Renal cortex interstitium (tissue), 11 donors: ENCODE measurements around the gene NET1. TPM values are rescaled to one million over a fixed set of nuclear protein-coding genes. Genes with fewer than 3 reads are reported as not detected.
A peak's percentile ranks its signal among the peaks of the same experiment; 100 is the strongest.

ENCODE experiments used
- DNase-seq, 11 donors: peaks; one replicate each; pipeline ENCODE4 v3.0.0-alpha.2; 2013; ENCODE audit warnings: low read depth in 9 of 11, low spot score in 4 of 11; ENCODE audit errors: extremely low read depth in 1 of 11
- polyA plus RNA-seq, 3 donors: library from polyadenylated mRNA; unstranded; fragments of 120-200 nt; gene quantifications; one replicate each; pipeline ENCODE4 v1.2.1, GENCODE V29; 2013; ENCODE audit not compliant: insufficient read length in 3 of 3

The NET1 gene
- polyA plus RNA-seq, 3 donors = 122 to 142 (median 133) TPM

DNA sequence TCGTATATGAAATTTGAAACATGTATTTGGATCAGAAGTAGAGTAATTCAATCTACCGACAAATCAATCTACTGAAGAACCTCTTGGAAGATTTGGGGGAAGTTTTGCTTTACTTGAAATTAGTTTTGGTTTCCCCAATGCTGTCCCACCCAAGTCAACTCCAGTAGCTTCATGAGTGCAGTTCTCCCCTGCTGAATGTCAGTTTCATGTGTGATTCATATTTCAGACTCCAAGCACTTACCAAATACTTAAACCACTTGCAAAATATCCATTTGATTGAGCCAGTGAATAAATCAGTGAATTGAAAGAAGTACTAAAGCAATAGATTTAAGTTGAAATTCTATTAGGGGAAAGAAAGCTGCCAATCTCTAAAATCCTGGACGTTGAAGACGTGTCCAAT is 77.7 kb downstream of the NET1 start:
- no peak for DNase-seq

DNA sequence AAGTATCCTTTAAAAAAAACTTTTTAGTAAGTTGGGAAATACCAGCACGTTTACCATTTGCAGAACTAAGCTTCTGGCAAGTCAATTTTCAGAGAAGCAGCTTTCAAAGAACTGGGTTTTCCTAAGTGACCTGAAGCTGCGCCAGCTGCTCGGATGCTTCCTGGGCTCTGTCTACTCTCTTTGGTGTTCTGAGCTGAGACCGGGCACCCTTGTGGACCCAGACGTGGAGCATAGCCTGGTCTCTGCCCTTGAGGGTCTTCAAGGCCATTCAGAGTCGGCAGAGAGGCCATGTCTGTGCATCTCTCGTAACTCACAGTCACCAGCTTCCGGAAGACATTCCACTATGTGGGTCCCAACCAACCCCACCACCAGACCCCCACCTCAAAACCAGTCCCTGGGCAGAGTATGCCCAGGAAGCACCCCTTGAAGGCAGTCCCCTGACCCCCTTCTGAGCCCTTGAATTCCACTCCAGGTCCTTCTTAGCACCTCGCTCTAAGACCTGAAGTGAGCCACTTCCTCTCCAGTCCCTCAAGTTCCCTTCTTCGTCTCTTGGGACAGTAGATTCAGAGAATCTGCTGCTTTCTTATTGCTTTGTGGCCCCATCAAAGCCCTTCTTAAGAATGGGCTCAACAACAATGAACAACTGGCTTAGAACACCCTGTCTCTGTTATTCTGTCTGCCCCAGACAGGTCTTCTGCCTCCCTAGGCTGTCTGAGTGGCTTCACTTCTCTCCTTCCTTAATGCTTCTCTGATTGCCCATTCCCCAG is 78.5 kb downstream of the NET1 start:
- DNase-seq = no peak

DNA sequence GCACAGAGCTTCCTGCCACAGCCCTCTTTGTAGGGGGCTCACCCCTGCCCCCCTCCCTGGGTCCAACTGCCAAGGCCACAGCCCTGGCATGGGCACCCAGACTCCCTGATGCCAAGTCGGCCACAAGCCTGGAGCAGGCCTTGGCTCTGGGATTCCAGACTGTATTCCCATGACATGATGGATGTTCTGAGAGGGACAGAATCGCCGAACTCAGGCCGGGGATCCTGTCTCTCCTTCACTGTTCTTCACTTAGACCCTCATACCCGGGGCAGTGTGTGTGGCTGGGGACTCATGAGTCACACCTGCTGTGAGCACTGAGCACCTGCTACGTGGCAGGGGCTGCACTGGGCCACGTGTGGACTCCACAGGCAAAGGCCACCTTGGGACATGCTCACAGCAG is 79.1 kb downstream of the NET1 start:
- DNase-seq = no peak

DNA sequence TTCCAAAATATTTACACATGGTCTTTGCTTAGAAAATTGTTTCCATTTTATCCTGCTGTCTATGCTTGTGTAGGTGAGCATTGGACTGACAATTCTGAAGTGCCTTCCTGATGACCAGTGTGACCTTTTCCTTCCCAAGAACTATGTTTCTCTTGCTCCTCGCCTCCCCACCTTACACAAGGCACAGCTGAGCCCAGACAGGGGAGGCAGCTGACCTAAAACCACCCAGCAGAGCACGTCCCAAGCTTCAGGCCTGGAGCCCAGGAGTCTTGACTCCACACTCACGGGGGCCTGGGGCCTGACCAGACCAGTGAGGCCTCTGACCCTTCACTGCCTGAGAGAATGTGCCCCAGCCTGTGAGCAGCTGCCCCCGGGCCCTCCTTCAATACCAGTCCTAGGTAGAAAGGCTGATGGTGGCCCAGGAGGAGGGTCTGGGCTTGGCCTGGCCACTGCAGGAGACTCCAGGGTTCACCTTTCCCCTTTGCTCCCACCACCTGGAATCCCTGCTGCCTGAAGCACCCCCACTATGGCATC is 80.0 kb downstream of the NET1 start:
- DNase-seq = no peak

DNA sequence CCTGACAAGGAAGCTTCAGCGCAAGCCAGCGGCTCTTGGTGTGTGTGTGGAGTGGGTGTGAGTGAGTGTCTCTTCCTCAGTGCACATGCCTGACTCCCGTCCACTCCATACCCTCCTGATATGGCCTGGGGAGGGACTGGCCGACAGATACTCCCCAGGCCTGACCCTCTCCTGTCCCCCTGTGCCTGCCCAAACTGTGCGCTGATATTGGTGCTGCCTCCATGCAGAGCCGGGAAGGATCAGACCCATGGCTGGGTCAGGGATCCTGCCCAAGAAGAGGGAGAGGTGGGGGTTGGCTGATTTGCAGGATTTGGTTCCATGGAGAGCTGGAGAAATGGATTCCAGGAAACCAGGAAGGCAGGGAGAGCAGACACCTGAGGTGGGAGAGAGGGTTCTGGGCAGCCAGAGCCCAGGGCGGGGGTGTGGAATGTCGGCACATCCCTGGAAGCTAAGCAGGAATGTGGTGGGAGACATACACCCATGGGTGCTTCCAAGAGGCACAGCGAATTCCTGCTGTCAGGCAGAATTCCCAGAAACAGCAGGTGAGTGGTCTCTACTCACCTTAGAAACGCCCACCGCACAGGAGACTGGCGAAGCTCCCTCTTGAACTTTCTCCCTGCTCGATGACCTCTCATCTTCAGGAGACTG is 80.7 kb downstream of the NET1 start:
- no peak for DNase-seq

DNA sequence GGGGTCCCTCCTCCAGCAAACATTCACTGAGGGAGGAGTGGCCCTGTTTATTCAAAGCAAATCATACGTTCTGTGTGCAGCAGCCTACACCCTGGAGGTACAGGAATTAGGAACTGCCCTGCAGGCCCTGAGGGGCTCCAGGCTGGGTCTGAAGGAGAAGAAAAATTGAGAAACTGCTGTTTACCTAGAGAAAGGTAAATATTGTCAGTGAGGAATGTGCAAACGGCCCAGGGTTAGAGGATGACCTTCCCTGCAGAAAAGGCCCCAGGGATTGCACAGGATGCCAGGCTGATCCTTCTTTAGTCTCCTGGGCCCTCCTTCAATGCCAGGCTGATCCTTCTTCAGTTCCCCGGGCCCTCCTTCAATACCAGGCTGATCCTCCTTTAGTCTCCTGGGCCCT is 81.3 kb downstream of the NET1 start:
- no peak for DNase-seq

DNA sequence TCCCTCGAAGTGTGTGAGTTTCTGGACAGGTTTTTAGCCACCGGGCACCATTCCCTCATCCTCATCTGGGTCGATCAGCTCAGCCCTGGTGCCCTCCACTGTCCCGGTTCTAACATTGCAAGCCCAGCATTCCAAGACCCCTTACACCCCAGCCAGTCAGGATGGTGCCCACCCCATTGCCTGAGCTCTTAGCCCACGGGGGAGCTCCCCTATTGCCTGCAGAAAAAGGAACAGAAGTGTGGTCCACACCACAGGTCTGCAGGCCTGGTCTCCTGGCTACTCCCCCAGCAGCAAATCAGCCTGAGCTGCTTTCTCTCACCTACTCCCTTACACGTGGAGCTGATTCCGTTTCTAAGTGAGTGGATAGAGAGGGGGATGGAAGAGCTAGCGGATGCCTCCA is 82.3 kb downstream of the NET1 start:
- DNase-seq = no peak

DNA sequence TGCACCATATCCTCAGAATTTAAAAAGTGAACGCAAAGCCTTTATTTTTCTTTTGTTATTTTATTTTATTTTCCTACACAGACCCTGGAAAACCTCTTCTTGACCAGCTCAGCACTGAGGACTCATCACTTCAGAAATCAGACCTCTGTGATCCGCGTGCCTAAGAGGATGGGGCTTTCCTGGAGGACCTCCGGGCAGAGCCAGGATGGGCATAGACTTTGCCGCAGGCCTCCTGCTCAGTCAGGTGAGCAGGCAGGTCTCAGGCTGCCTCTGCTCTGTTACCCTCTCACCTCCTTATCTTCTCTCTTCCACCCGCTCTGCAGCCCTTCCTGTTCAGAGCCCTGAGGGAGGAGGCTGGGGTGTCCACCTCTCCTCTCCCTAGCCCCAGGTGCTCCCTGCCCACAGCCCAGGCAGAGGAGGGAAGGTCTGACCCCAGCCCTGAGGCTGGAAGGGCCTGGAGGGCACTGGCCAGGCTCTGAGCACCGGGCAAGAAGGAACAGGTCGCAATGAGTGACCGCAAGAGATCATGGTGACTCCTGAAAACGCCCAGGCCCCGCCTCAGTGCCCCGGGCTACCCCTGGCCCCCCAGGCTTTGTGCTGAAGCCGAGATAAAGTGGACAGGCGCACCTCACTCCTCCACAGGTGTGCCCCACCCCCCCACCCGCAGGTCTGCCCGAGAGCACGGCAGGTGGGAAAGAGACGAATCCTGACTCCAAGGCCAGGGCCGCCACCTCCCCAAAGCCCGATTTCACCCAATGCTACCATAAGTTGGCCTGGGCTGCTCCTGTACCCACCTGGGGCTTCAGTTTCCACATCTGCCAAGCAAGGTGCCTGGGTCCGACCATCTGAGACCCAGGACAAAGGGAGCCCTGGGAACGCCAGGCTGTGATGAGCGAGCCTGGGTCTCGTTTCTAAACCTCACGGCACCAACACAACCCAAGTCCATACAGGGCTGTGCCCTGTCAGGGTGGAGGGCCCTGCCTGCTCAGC is 84.2 kb downstream of the NET1 start:
- DNase-seq = no peak

DNA sequence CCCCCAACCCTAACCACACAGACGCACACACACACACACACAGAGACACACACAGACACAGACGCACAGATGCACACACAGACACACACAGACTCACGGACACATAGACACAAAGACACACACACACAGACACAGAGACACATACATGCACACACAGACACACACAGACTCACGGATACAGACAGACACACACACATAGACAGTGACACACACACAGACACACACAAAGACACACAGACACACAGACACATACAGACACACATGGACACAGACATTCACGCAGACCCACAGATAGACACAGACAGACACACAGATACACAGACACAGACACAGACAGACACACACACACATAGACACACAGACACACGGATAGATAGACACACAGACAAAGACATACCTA is 84.9 kb downstream of the NET1 start:
- DNase-seq = no peak

DNA sequence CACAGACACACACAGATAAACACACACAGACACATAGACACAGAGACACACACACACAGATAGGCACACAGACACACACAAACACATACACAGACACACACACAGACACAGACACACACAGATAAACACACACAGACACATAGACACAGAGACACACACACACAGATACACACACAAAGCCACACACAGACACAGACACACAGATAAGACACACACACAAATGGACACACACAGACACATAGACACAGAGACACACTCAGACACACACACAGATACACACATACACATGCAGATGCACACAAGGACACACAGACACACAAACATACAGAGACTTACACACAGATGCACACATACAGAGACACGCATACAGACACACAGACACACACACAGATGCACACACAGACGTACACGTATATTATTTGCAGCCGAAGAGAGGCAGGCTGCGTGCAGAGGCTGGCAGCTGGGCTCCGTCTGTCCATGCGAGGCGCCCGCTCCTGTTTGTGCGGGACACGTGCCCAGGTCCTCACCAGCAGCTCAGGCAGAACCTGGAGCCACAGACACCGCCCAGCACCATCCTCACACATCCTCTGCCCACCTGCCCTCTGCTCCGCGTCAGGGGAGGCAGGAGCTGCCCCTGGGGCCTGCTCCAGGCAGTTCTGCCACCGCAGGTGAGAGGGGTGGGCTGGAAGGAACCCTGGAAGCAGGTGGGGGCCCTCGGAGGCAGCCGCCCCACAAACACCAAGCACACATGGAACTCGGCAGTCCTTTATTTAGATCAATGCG is 85.8 kb downstream of the NET1 start:
- no peak for DNase-seq

DNA sequence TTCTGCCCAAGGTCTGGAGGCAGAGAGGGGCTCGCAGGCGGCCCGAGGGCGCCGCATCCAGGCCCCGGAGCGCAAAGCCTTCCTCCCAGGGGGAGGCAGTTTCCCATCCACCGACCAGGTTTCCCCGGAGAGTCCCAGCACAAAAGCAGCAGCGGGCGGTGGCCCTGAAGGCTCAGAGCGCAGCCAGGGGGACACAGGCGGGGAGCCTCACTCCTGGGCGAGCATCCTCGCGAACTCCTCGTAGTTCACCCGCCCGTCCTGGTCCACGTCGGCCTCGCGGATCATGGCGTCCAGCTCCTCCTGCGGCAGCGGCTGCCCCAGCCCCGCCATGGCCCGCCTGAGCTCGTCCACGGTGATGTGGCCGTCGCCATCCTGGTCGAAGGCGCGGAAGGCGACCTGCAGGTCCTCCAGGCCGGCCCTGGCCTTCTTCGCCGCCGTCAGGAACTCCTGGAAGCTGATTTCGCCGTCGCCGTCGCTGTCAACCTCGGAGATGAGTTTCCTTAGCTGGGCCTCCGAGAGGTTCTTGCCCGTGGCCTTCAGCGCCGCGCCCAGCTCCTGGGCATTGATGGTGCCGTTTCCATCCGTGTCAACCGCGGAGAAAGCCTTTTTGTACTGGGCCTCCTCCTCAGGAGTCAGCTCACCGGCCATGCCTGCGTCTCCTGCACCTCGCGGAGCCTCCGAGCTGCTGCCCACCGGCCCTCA is 86.6 kb downstream of the NET1 start:
- no peak for DNase-seq

DNA sequence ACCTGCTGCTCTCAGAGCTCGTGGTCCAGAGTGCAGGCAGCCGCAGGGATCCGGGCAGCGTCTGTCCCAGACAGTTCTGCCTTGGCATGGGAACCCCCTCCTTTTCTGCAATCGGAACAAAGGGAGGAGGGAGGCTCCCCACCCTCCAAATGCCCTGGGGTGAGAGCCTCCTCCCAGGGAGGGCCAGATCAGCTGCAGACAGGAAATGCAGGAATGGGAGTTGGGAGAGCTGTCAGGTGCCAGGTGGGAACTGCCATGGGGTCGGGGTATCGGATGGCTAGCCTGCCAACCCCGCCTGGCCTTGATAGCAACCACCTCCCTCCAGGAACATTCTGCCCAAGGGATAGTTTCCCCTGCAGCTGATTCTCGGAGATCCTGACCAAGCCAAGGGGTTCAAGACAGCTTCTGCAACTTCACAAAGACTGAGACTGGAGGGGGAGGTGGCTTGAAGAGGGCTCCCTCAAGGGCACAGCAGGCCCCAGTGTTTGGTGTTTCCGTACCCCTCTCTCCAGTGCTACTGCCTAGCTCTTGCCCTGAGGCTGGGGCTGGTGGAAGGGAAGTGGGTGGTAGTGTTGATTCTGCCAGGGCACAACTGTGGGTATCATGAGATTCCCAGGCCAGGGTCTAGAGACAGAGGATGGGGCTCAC is 87.3 kb downstream of the NET1 start, which contains the start of gene CALML5:
TSS of gene CALML5 (minus strand) at position 78 of the 648 bp plus-strand sequence. CDS start 132 bp downstream, outside the sequence.
- no peak for DNase-seq

DNA sequence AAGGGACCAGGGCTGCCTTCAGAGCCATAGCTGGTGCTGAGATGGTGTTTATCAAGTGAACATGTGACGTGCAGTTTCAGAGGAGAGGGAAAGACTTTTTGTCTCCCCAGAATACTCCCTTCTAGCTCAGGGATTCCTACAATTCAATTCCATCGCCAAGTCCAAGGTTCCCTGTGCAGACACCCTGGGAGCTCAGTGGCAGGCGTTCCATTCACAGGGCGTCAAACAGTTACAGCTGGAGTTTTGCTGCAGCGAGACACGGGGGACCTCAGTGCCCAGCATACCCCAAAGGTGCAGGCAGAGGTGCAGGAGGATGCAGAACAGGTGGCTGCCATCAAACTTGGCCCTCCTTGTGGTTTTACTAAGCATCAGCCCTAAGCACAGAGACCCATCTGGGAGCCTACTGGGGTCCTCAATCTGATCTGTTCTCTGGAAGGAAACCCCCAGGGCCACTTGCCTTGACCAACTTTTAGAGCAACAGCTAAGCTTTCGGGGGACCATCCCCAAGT is 87.9 kb downstream of the NET1 start:
- DNase-seq = no peak

DNA sequence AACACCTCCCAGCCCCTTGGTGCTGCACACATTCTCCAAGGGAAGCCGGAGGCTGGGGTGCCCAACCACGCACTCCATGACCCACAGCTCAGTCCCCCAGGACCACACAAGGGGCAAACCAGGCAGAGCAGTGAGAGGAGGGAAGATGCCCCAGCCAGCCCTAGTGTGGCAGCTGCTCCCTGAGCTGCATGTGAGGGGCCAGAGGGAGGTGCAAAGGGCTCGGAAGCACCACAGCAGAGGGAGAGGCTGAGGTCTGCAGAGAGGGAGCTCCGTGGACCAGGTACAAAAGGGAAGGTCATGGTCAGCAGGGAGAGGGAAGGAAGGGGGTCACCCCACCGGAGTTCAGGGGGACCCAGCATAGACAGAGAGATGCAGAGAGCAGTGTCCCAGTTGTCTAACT is 88.6 kb downstream of the NET1 start:
- DNase-seq = no peak

DNA sequence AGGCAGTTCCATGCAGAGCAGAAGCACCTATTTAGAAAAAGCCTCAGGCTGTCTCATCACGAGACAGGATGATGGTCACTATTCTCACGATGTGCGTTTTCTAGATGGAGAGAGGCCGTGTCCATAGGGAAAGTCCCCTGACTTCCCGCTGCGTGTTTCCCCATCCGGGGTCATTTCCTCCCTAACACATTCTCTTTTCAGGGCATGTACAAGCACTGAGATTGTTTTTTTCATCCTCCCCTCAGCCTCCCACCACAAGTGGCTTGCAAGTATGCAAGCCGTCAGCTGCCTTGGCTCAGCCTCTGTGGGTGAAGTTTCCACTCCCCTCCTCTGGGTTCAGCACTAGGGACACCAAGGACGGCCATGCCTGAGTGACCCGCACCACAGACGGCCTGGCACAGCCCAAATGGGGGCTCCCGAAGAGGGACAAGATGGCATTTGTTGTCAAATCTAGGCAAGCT is 89.7 kb downstream of the NET1 start:
- peak in 3 of 11 donors; percentile 25 to 28 (median 28) for DNase-seq

DNA sequence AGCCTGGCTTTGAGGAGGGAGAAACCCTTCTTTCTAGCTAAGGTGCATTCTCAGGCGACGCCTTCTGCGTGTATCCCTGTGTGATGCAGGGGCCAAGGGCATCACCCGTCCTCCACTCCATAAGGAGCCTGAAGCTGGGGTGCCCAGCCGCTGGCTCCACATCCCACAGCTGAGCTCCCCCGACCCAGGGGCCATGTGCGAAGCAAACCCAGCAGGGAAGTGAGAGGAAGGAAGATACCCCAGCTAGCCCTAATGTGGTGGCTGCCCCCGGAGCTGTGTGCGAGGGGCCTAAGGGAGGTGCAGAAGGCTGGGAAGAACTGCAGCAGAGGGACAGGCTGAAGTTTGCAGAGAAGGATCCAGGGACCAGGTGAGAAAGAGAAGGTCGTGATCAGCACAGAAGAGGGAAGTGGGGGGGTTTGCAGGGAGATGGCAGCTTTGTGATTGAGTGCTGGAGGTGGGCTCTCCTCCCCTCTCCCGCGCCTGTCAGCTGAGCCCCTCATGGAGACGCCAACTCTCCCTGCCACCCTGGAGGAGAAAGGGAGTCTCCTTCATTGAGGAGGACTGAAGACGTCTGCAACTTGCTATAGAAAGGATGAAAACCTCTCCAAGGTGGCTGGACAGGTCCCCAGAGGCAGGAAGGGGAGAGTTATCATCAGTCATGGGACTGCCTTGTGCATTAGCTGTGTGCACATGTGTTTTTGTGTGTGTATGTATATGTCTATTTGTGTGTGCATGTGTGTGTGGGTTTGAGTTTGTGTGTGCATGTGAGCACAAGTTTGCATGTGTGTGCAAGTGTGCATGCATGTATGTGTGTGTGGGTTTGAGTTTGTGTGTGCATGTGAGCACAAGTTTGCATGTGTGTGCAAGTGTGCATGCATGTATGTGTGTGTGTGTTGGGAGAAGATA is 90.5 kb downstream of the NET1 start:
- DNase-seq = no peak
